ENCODE measurements around the gene ARHGEF37. TPM values are rescaled to one million over a fixed set of nuclear protein-coding genes. Genes with fewer than 3 reads are reported as not detected.

The ARHGEF37 gene
- total RNA-seq, 1 experiment from 2014 or later: 0.64 TPM

DNA sequence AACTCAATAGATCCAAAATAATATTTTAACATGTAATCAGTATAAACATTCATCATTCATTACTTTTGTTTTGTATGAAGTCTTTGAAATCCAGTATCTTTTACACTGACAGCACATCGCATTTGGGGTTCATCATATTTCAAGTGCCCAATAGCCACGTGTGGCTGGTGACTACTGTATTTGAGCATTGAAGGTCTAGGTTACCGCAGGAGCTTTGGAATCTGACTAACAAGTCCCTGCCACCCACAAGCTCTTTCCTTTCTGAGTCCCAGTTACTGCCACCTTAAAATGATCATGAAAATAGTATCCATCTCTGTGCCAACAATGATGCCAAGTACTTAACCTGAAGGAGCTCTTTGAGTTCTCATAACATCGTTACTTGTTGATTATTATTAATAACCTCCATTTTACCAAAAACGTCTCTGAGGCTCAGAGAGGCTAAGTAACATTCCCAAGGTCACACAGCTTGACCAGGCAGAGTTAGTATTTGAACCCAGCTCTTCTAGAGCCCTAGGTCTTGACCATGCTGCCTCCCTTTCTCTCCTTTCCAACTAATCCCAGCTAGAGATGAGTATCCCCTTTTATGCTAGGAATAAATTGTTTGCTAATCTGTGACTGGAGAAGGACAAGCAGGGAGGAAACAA, 24.2 kb downstream of the ARHGEF37 start:
- BruUV-seq (replicated peaks): no TSS peak
- ChIA-PET CTCF (no interaction called here), POLR2A (ENCODE audit: low non-redundant PET) (no interaction called here)
- no peaks in the 10 kb centered on the region for H3K9me3 ChIP-seq (ENCODE audit: low read depth, low read length, poor library complexity, severe bottlenecking)
- intact Hi-C loops (cut with micrococcal nuclease; ENCODE audit: unreplicated experiment): no loop called here
- TF ChIP-seq, protein P1, sequence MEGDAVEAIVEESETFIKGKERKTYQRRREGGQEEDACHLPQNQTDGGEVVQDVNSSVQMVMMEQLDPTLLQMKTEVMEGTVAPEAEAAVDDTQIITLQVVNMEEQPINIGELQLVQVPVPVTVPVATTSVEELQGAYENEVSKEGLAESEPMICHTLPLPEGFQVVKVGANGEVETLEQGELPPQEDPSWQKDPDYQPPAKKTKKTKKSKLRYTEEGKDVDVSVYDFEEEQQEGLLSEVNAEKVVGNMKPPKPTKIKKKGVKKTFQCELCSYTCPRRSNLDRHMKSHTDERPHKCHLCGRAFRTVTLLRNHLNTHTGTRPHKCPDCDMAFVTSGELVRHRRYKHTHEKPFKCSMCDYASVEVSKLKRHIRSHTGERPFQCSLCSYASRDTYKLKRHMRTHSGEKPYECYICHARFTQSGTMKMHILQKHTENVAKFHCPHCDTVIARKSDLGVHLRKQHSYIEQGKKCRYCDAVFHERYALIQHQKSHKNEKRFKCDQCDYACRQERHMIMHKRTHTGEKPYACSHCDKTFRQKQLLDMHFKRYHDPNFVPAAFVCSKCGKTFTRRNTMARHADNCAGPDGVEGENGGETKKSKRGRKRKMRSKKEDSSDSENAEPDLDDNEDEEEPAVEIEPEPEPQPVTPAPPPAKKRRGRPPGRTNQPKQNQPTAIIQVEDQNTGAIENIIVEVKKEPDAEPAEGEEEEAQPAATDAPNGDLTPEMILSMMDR (conservative IDR thresholded peaks at IDR 0.05; ENCODE audit: low read depth, low read length): no peak
- no peak for TF ChIP-seq EZH2 (IDR thresholded peaks at IDR 0.05; ENCODE audit: borderline replicate concordance, low read depth, low read length, poor library complexity, severe bottlenecking)
- H3K4me1 ChIP-seq (ENCODE audit: insufficient read depth, low read length, poor library complexity, severe bottlenecking): no peaks in the 10 kb centered on the region
- no peaks in the 10 kb centered on the region for H3K36me3 ChIP-seq (ENCODE audit: insufficient read depth, low read length, poor library complexity, severe bottlenecking)
- H3K4me3 ChIP-seq (ENCODE audit: low read depth, low read length, poor library complexity, severe bottlenecking): no peak overlapping the region
- H3K27me3 ChIP-seq (replicated peaks; ENCODE audit: insufficient read depth, low read depth, low read length, poor library complexity): no peaks in the 10 kb centered on the region
- no peak overlapping the region for H3K27ac ChIP-seq (ENCODE audit: low read depth, low read length, poor library complexity, severe bottlenecking)
- DNase-seq (ENCODE audit: low spot score): no peak

DNA sequence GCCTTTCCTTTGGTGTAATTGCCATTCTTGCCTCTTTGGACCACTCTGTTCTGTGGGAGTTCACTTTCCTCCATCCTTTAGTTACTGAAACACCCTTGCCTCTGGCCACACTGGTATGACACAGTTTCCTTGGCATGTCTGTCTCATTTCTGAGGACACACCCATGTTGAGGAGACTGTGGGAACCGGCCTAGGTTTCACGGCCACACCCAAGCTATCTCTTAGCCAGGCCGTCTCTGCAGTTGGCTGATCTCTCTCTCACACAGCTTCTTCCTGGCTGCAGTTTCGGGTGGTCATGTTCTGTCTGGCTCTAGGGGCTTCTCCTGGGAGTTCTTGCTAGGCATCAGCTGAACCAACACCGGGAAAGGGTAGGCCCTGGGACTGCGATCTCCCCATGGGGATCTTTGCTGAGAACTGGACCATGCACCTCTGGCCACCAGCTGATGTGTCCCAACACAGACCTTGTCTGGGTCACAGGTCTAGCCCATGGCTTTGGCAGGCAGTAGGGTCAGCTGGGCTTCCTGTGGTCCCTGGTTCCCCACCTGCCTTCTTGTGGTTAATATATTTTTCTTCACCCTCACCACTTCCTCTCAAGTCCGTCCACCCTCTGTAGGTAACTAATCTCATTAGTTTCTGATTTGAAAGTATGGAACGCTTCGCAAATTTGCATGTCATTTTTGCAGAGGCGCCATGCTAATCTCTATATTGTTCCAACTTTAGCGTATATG, 24.9 kb downstream of the ARHGEF37 start:
- TF ChIP-seq EZH2 (IDR thresholded peaks at IDR 0.05; ENCODE audit: borderline replicate concordance, low read depth, low read length, poor library complexity, severe bottlenecking): no peak
- TF ChIP-seq, protein P1 (conservative IDR thresholded peaks at IDR 0.05; ENCODE audit: low read depth, low read length): no peak
- Histone ChIP-seq H3K9me3 (ENCODE audit: low read depth, low read length, poor library complexity, severe bottlenecking) (no peaks in the 10 kb centered on the region), H3K27ac (ENCODE audit: low read depth, low read length, poor library complexity, severe bottlenecking) (no peak overlapping the region), H3K36me3 (ENCODE audit: insufficient read depth, low read length, poor library complexity, severe bottlenecking) (no peaks in the 10 kb centered on the region), H3K4me1 (ENCODE audit: insufficient read depth, low read length, poor library complexity, severe bottlenecking) (no peaks in the 10 kb centered on the region), H3K4me3 (ENCODE audit: low read depth, low read length, poor library complexity, severe bottlenecking) (no peak overlapping the region), H3K27me3 (replicated peaks; ENCODE audit: insufficient read depth, low read depth, low read length, poor library complexity) (no peaks in the 10 kb centered on the region)
- ChIA-PET CTCF (no interaction called here), POLR2A (ENCODE audit: low non-redundant PET) (no interaction called here)
- intact Hi-C loops (cut with micrococcal nuclease; ENCODE audit: unreplicated experiment): no loop called here
- BruUV-seq (replicated peaks): no TSS peak
- DNase-seq (ENCODE audit: low spot score): no peak

DNA sequence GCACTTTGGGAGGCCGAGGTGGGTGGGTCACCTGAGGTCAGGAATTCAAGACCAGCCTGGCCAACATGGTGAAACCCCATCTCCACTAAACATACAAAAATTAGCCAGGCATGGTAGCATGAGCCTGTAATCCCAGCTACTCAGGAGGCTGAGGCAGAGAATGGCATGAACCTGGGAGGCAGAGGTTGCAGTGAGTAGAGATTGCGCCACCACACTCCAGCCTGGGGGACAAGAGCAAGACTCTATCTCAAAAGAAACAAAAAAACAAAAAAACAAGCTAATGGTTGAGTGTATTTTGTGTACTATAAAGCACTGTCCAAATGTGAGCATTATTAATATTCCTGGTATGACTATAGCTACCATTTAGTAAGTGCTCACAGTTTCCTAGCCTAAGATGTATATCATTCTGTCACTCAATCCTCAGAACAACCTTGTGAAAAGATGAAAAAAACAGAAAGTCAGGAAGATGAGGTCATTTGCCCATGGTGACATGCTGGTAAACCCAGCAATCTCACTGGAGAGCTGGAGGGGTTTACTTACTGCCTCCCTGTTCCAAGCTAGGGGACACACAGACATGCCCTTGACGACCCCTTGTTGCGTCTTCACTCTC, 27.7 kb downstream of the ARHGEF37 start:
- TF ChIP-seq, protein P1 (conservative IDR thresholded peaks at IDR 0.05; ENCODE audit: low read depth, low read length): no peak
- no peak for TF ChIP-seq EZH2 (IDR thresholded peaks at IDR 0.05; ENCODE audit: borderline replicate concordance, low read depth, low read length, poor library complexity, severe bottlenecking)
- H3K9me3 ChIP-seq (ENCODE audit: low read depth, low read length, poor library complexity, severe bottlenecking): no peaks in the 10 kb centered on the region
- ChIA-PET POLR2A (ENCODE audit: low non-redundant PET) (no interaction called here), CTCF (no interaction called here)
- H3K4me1 ChIP-seq (ENCODE audit: insufficient read depth, low read length, poor library complexity, severe bottlenecking): no peaks in the 10 kb centered on the region
- intact Hi-C loops (cut with micrococcal nuclease; ENCODE audit: unreplicated experiment): no loop called here
- H3K36me3 ChIP-seq (ENCODE audit: insufficient read depth, low read length, poor library complexity, severe bottlenecking): no peaks in the 10 kb centered on the region
- H3K27ac ChIP-seq (ENCODE audit: low read depth, low read length, poor library complexity, severe bottlenecking): no peak overlapping the region
- no TSS peak for BruUV-seq (replicated peaks)
- H3K4me3 ChIP-seq (ENCODE audit: low read depth, low read length, poor library complexity, severe bottlenecking): no peak overlapping the region
- no peak for DNase-seq (ENCODE audit: low spot score)
- no peaks in the 10 kb centered on the region for H3K27me3 ChIP-seq (replicated peaks; ENCODE audit: insufficient read depth, low read depth, low read length, poor library complexity)

Data from A673 (cell line).